ENCODE data around the gene DNAH8.

DNA sequence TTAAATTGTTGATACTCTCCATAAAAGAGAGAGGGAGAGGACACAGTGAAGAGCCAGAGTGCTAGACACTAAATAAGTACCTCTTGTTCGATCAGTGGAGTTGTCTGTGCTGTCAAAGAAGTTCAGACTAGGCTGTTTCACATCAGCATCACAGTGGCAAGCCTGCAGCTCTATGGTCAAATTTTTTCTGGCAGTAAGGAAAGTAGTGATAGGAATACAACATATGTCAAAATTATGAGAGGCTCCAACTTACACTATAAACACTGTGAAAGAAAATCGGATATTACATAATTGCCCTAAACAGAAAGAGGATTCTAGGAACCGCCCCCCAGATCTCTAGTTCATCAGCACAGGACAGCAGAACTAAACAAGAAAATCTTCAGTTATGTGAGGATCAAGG lies 23.1 kb downstream of the DNAH8 start:
- TF ChIP-seq POLR2A (IDR thresholded peaks at IDR 0.05; ENCODE audit: low read length) = no peak
- TF ChIP-seq GATA1 (IDR thresholded peaks at IDR 0.05; ENCODE audit: low read depth, low read length) = no peak
